SK-N-SH treated with all-trans-retinoic acid at 6 μM for 48 hours (cell line): ENCODE measurements around the gene FAM114A1.

ENCODE experiments used
- ATAC-seq: fragments of 200-7000 bp; cut with Tn5 transposase; 3 replicates; pipeline ENCODE4 v1.9.1; 2020; ENCODE audit warnings: mild to moderate bottlenecking, moderate library complexity
- ARNTL ChIP-seq: fragments of 450-650 bp; formaldehyde crosslinking; IDR thresholded peaks from 2 replicates; pipeline ENCODE4 v1.5.0; 2020; ENCODE audit warnings: low read depth, mild to moderate bottlenecking, moderate library complexity, borderline replicate concordance
- CREB5 ChIP-seq: fragments of 250-450 bp; sonication (Bioruptor Pico); IDR thresholded peaks from 2 replicates; pipeline ENCODE4 v1.5.1; 2020; ENCODE audit warnings: low read depth, mild to moderate bottlenecking, moderate library complexity
- CSDC2 ChIP-seq: fragments of 250-450 bp; sonication (Bioruptor Pico); IDR thresholded peaks from 2 replicates; pipeline ENCODE4 v1.5.0; 2020; ENCODE audit warnings: mild to moderate bottlenecking, moderate library complexity
- CSRNP3 ChIP-seq: fragments of 250-450 bp; sonication (Bioruptor Pico); IDR thresholded peaks from 2 replicates; pipeline ENCODE4 v1.5.1; 2021; ENCODE audit warnings: mild to moderate bottlenecking, moderate library complexity
- ESRRG ChIP-seq: fragments of 250-450 bp; sonication (Bioruptor Pico); IDR thresholded peaks from 2 replicates; pipeline ENCODE4 v1.6.1; 2021; ENCODE audit warnings: mild to moderate bottlenecking
- GLIS3 ChIP-seq: fragments of 250-450 bp; sonication (Bioruptor Pico); IDR thresholded peaks from 2 replicates; pipeline ENCODE4 v1.5.0; 2020; ENCODE audit warnings: mild to moderate bottlenecking, moderate library complexity
- ISL1 ChIP-seq: fragments of 250-450 bp; sonication (Bioruptor Pico); IDR thresholded peaks from 2 replicates; pipeline ENCODE4 v2.1.2; 2022; ENCODE audit warnings: mild to moderate bottlenecking, moderate library complexity
- OSR1 ChIP-seq: fragments of 250-450 bp; sonication (Bioruptor Pico); IDR thresholded peaks from 2 replicates; pipeline ENCODE4 v1.8.0; 2022; ENCODE audit warnings: moderate library complexity, mild to moderate bottlenecking, inconsistent platforms
- PATZ1 ChIP-seq: fragments of 250-450 bp; sonication (Bioruptor Pico); IDR thresholded peaks from 2 replicates; pipeline ENCODE4 v1.8.0; 2020; ENCODE audit warnings: mild to moderate bottlenecking, moderate library complexity, borderline replicate concordance
- PPARA ChIP-seq: fragments of 250-450 bp; sonication (Bioruptor Pico); IDR thresholded peaks from 2 replicates; pipeline ENCODE4 v1.5.0; 2020; ENCODE audit warnings: mild to moderate bottlenecking, borderline replicate concordance
- RARB ChIP-seq: fragments of 250-450 bp; sonication (Bioruptor Pico); IDR thresholded peaks from 2 replicates; pipeline ENCODE4 v1.8.0; 2021; ENCODE audit warnings: mild to moderate bottlenecking, moderate library complexity
- SNAI2 ChIP-seq: fragments of 250-450 bp; sonication (Bioruptor Pico); IDR thresholded peaks from 2 replicates; pipeline ENCODE4 v1.5.0; 2020; ENCODE audit warnings: mild to moderate bottlenecking, moderate library complexity
- TCF4 ChIP-seq: fragments of 250-450 bp; sonication (Bioruptor Pico); IDR thresholded peaks from 2 replicates; pipeline ENCODE4 v1.8.0; 2021; ENCODE audit warnings: mild to moderate bottlenecking, moderate library complexity, borderline replicate concordance
- TSHZ2 ChIP-seq: fragments of 250-450 bp; sonication (Bioruptor Pico); IDR thresholded peaks from 2 replicates; pipeline ENCODE4 v1.5.0; 2020; ENCODE audit warnings: mild to moderate bottlenecking, moderate library complexity
- ZC3H10 ChIP-seq: fragments of 250-450 bp; sonication (Bioruptor Pico); IDR thresholded peaks from 2 replicates; pipeline ENCODE4 v1.5.1; 2021; ENCODE audit warnings: mild to moderate bottlenecking, moderate library complexity
- ZFP3 ChIP-seq: fragments of 250-450 bp; sonication (Bioruptor Pico); IDR thresholded peaks from 2 replicates; pipeline ENCODE4 v1.5.0; 2020; ENCODE audit warnings: mild to moderate bottlenecking, moderate library complexity
- ZNF565 ChIP-seq: fragments of 450-650 bp; formaldehyde crosslinking; conservative IDR thresholded peaks from 2 replicates; pipeline ENCODE4 v1.5.0; 2020; ENCODE audit warnings: low read depth, mild to moderate bottlenecking, moderate library complexity
- ZNF70 ChIP-seq: fragments of 450-650 bp; formaldehyde crosslinking; IDR thresholded peaks from 2 replicates; pipeline ENCODE4 v1.5.0; 2020; ENCODE audit warnings: mild to moderate bottlenecking, moderate library complexity
- ZNF8 ChIP-seq: fragments of 450-650 bp; formaldehyde crosslinking; IDR thresholded peaks from 2 replicates; pipeline ENCODE4 v1.5.0; 2020; ENCODE audit warnings: mild to moderate bottlenecking, moderate library complexity

FAM114A1 gene

GRCh38 chr4:38819569-38819968 is 48.0 kb upstream of the FAM114A1 start:
- no peak for ATAC-seq

GRCh38 chr4:38820329-38821061 is 47.1 kb upstream of the FAM114A1 start:
- no peak for ATAC-seq
- TF ChIP-seq OSR1 (CRISPR knock-in tag) = no peak
- TF ChIP-seq ZNF8 (CRISPR knock-in tag) = no peak
- TF ChIP-seq SNAI2 (CRISPR knock-in tag) = no peak
- no peak for TF ChIP-seq ZC3H10
- no peak for TF ChIP-seq CSRNP3 (CRISPR knock-in tag)
- no peak for TF ChIP-seq ISL1 (CRISPR knock-in tag)
- TF ChIP-seq ESRRG (CRISPR knock-in tag) = no peak
- no peak for TF ChIP-seq CSDC2 (CRISPR knock-in tag)

More at GRCh38 chr4:38819569-38819968, 48.0 kb upstream of the FAM114A1 start:
- TF ChIP-seq ZNF8 (CRISPR knock-in tag) (no peak), GLIS3 (CRISPR knock-in tag) (no peak), CSRNP3 (CRISPR knock-in tag) (no peak), ZC3H10 (no peak), SNAI2 (CRISPR knock-in tag) (no peak), ZNF565 (CRISPR knock-in tag) (no peak), CREB5 (CRISPR knock-in tag) (no peak), ZNF70 (no peak), PPARA (CRISPR knock-in tag) (no peak), ISL1 (CRISPR knock-in tag) (no peak), TCF4 (CRISPR knock-in tag) (no peak), ARNTL (CRISPR knock-in tag) (no peak), ZFP3 (CRISPR knock-in tag) (no peak), PATZ1 (CRISPR knock-in tag) (no peak), OSR1 (CRISPR knock-in tag) (no peak), RARB (CRISPR knock-in tag) (no peak), ESRRG (CRISPR knock-in tag) (no peak), TSHZ2 (CRISPR knock-in tag) (no peak)

GRCh38 chr4:38821739-38822138 is 45.9 kb upstream of the FAM114A1 start:
- ATAC-seq = no peak

More at GRCh38 chr4:38821739-38822138, 45.9 kb upstream of the FAM114A1 start:
- TF ChIP-seq TSHZ2 (CRISPR knock-in tag) = no peak
- no peak for TF ChIP-seq PATZ1 (CRISPR knock-in tag)
- no peak for TF ChIP-seq ZNF70
- no peak for TF ChIP-seq CREB5 (CRISPR knock-in tag)
- TF ChIP-seq ZC3H10 = no peak
